GM18867 (cell line): ENCODE measurements around the gene TMEM63B.
"Not testable (repeated sequence)": the region's sequence is repeated elsewhere in the genome, so short reads cannot be mapped to it uniquely, and the experiment has no call there.

Experiments
- ATAC-seq: cut with Tn5 transposase; IDR thresholded peaks from one replicate; pipeline ENCODE4 v1.9.1; 2021; ENCODE audit warnings: mild to moderate bottlenecking, moderate library complexity; ENCODE audit not compliant: unreplicated experiment

The TMEM63B gene

GRCh38 chr6:44139351-44139743 is 12.0 kb downstream of the TMEM63B start:
- no peak for ATAC-seq

GRCh38 chr6:44142835-44143234 is 15.5 kb downstream of the TMEM63B start:
- ATAC-seq = no peak

DNA sequence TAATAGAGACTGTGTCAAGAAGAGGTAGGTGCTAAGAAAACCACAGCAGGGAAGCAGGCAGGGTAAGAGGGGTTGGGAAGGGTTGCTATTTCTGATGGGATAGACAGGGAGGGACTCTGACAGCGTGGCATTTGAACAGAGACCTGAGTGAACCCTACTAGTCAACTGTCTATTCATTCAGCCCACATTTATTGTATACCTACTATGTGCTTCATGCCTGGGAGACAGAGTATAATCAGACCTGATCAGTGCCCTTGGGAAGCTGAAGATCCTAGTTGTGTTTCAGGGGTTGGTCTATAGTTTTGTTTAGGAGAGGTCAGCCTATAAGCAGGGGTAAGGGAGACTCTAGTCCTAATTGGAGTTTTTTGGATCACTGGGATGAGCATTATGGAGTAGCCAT is 16.4 kb downstream of the TMEM63B start:
- ATAC-seq = no peak

GRCh38 chr6:44144536-44144935 is 17.2 kb downstream of the TMEM63B start:
- not testable (repeated sequence) for ATAC-seq

GRCh38 chr6:44145839-44146238 is 18.5 kb downstream of the TMEM63B start:
- ATAC-seq = no peak

DNA sequence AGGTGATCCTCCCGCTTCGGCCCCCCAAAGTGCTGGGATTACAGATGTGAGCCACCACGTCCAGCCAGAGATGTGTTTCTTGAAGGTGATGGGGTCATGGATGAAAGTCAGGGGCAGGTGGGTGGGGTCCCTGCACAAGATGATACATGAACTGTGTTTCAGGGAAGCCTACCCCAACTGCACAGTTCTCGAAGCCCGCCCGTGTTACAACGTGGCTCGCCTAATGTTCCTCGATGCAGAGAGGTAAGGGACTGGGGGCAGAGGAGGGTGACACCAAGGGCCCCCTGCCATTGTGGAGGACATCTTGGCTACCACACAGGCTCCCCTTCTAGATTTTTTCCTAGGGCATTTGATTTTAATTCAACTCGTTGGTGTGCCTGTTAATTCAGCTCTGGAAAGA is 19.3 kb downstream of the TMEM63B start:
- ATAC-seq = no peak

DNA sequence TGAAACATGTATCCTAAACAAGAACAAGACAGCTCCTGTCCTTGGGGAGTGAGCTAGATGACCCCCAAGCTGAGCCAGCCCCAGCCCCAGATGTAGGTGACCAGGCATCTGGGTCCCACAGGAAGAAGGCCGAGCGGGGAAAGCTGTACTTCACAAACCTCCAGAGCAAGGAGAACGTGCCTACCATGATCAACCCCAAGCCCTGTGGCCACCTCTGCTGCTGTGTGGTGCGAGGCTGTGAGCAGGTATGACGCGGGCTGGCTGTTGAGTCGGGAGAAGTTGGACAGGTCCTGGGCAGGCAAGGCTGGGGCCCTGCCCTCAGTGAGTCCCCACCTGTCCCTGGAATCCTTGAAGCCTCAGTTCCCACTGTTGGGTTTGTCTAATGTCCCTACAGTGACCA is 19.9 kb downstream of the TMEM63B start:
- no peak for ATAC-seq

- no peak for ATAC-seq
Observed at GRCh38 chr6:44148306-44148705, 21.0 kb downstream of the TMEM63B start.

GRCh38 chr6:44149369-44150012 is 22.1 kb downstream of the TMEM63B start:
- ATAC-seq = no peak

DNA sequence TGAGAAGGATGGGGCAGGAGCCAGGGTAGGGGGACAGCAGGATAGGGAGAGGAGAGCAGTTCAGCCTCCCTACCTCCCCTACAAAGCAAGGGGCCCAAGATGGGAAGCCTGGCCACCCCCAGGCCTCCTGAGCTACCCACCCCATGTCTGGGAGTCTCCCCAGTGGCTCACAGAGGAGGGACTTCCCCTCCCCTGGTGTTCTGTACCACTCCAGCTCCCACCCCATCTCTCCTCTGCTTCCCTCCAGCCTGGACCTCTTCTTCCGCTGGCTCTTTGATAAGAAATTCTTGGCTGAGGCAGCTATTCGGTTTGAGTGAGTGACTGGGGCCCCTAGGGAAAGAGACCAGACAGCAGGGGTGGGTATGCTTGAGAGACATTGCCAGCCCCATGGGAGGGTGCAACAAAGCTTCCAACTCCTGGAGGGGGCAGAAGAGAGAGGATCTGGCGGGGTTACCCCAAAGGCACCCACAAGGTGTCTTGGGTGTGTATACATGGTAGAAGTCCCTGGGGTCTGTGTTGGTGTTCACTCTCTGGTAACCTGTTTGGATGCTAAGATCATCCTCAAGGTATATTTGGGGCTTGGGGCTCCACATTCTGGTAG is 23.1 kb downstream of the TMEM63B start:
- no peak for ATAC-seq

GRCh38 chr6:44151348-44152108 is 24.2 kb downstream of the TMEM63B start:
- ATAC-seq = peak; percentile 61

- ATAC-seq = no peak
Observed at GRCh38 chr6:44152109-44152461, 24.7 kb downstream of the TMEM63B start.

DNA sequence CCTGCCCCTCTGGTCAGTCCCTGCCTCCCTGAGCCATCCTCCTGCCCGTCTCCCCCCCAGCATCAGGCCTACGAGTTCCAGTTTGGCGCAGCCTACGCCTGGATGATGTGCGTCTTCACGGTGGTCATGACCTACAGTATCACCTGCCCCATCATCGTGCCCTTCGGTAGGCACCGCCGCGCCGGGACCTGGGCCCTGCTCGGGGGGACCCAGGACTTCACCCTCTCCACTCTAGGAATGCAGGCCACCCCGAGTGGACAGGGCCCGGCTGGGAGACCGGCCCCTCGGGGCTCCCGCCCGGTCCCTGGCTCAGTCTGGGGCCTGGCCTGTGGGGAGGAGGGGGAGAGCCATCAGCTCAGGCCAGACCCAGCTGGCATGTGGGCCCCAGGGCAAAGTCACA is 25.2 kb downstream of the TMEM63B start:
- ATAC-seq = no peak

- no peak for ATAC-seq
Observed at GRCh38 chr6:44154067-44154466, 26.7 kb downstream of the TMEM63B start.

DNA sequence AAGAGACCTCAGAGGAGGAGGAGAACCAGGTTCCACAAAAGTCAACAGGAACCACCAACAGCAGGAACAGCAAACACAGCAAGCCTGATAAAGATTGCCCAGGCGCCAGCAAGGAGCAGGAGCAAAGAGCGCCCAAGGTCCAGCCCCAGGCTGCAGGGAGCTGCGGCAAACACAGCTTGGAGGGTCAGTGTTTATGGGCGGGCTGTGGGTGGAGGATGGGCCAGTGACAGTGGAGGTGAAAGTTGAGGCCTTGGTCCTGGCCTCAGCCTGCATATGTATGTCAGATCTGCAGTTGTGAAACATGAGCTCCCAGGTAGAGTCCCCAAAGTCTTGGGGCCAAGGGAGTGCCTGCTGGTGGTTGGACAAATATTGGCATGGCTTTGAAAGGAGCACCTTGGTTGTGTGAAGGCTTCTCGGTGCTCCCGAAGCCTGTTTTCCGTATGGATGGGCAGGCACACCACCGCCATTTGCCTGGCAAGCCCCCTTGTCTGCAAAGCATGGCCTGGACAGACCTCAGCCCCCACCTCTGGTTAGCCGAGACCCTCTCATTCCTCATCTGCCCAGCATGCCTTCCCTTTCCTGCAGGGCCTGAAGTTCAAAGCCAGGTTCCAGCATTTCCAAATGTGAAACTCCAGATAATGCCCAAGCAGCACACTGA is 29.3 kb downstream of the TMEM63B start:
- no peak for ATAC-seq

GRCh38 chr6:44157152-44157521 is 29.8 kb downstream of the TMEM63B start:
- ATAC-seq = no peak

DNA sequence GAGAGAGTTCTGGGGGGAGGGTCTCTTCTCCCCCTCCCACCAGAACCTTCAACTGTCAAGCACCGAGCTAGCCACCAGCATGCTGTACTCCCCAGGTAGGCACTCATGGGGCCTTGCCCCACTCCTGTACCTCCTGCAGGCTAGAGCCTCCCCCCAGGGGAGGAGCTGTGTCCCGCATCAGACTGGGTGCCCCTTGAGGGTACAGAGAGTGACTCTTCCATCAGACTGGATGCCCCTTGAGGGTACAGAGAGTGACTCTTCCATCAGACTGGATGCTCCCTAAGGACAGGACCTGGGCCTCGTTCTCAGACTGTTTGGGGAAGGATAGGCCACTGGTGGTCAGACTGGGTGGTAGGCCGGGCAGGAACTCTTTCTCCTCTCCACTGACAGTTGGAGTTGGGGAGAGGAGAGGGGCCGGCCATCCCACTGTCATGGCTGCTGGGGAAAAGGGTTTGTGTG is 31.4 kb downstream of the TMEM63B start, which contains the start of gene CAPN11:
TSS of gene CAPN11 (plus strand) at position 51 of the 459 bp plus-strand sequence. CDS start at position 80, 29 bp downstream.
- no peak for ATAC-seq

- ATAC-seq = no peak
Observed at GRCh38 chr6:44161997-44162338, 34.6 kb downstream of the TMEM63B start.

GRCh38 chr6:44162876-44163625 is 35.7 kb downstream of the TMEM63B start:
- no peak for ATAC-seq

GRCh38 chr6:44166116-44166515 is 38.8 kb downstream of the TMEM63B start:
- no peak for ATAC-seq

DNA sequence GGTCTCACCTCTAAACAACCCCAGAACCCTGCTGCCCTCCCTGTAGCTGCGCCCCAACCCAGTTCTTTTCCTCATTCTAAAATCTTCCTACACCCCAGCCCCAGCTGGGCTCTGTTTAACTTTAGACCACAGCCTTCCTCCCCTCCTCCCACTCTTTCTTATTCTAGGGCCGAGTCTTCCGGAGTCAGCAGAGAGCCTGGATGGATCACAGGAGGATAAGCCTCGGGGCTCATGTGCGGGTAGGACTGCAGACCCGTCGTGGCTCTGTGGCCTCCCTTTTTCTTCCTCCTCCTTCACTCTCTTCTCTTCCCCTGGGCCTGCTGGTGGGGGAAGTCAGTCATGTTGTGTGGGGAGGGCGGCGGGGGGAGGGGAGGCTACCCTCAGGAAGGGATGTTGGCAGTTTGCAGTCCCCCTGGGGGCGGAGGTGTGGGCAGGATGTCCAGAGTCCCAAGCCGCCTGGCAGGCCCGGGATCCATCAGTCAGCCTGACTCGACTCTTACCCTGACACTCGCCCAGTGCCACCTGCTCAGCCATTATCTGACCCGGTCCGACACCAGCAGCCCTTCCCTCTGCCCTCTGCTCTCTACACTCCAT is 39.3 kb downstream of the TMEM63B start:
- ATAC-seq = no peak
